ENCODE data around the gene POTEH.
"Not testable (repeated sequence)": the region's sequence is repeated elsewhere in the genome, so short reads cannot be mapped to it uniquely, and the experiment has no call there.

Gene POTEH

GRCh38 chr22:15738157-15738908 is 48.5 kb downstream of the POTEH start:
- not testable (repeated sequence) for DNase-seq

- DNase-seq: not testable (repeated sequence)
These were observed 49.1 kb downstream of the POTEH start for GRCh38 chr22:15738909-15739391.

- DNase-seq: not testable (repeated sequence)
These were observed 58.0 kb downstream of the POTEH start for GRCh38 chr22:15747636-15748323.

- not testable (repeated sequence) for DNase-seq
These were observed 59.5 kb downstream of the POTEH start for GRCh38 chr22:15749181-15749970.

DNA sequence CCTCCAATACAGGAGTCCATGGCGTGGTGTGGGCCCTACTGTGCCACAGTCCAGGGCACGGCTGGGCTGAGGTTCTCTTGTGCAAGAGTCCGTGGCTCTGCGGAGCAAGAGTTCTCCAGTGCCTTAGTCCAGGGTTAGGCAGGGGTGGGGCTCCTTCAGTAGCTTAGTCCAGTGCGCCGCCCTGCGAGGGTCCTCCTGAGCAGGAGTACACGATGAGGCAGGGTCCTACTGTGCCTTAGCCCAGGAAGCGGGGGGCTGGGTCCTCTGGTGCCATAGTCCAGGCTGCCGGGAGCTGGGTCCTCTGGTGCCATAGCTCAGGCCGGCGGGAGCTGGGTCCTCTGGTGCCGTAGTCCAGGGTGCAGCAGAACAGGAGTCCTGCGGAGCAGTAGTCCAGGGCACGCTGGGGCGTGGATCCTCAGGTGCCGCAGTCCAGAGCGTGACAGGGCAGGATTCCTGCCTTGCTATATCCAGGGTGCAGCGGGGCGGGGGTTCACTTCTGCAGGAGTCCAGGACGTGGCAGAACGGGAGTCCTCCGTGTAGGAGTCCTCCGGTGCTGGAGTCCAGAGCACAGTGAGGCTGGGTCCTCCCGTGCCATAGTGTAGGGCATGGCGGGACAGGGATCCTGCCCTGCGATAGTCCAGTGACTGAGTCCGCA is 69.7 kb downstream of the POTEH start:
- not testable (repeated sequence) for DNase-seq

GRCh38 chr22:15760388-15761150 is 70.7 kb downstream of the POTEH start:
- DNase-seq: not testable (repeated sequence)

DNA sequence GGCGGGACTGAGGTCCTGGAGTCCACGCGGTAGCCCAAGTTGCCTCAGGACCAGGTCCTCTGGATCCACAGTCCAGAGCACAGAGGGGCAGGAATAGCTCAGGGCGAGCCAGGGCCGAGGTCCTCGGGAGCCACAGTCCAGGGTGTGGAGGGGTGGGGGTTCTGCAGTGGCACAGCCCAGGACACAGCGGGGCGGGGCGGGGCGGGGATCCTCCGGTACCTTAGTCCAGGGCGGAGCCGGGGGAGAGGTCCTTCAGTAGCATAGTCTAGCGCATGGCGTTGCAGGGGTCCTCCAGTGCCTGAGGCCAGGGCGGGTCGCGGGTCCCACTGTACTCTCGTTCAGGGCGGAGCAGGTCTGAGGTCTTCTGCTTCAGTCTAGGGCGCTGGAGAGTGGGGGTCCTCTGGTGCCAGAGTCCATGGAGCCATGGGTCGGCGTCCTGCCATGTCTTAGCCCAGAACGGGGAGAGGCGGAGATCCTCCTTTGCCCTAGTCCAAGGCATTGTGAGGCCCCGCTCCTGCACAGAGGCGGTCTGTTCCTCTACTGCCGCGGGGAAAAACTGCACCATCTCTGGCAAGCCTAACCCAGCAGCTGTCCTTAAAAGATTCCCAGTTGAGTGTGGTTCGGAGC is 71.4 kb downstream of the POTEH start:
- not testable (repeated sequence) for DNase-seq

GRCh38 chr22:15763559-15763958 is 73.7 kb downstream of the POTEH start:
- DNase-seq: not testable (repeated sequence)

Data from NCI-H1417 treated with DMSO at 0.1 percent for 48 hours (cell line).